Measurements from ENCODE around the gene FBRS.

Gene FBRS

GRCh38 chr16:30703971-30704370, 45.7 kb downstream of the FBRS start:
- H3K27ac ChIP-seq, result no peak overlapping the region
- CTCF ChIA-PET, result no interaction called here
- POLR2A ChIA-PET (ENCODE audit: low non-redundant PET), result no interaction called here
- no peak for DNase-seq (ENCODE audit: low spot score)
- no peak for TF ChIP-seq CTCF (conservative IDR thresholded peaks at IDR 0.05; ENCODE audit: low read depth)

DNA sequence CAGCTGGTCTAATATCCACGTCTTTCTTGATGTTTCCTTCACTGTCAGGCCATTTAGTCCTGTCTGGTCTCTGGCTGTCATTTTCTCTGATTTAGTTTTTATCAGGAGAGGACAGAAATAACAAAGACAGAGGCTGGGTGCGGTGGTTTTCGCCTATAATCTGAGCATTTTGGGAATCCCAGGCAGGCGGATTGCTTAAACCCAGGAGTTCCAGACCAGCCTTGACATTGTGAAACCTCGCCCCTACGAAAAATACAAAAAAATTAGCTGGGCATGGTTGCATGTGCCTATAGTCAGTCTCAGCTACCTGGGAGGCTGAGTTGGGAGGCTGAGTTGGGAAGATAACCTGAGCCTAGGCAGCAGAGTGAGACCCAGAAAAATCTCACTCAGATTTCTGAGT, 47.8 kb downstream of the FBRS start:
- ChIA-PET CTCF (no interaction called here), POLR2A (ENCODE audit: low non-redundant PET) (no interaction called here)
- no peak overlapping the region for H3K27ac ChIP-seq
- no peak for DNase-seq (ENCODE audit: low spot score)
- no peak for TF ChIP-seq CTCF (conservative IDR thresholded peaks at IDR 0.05; ENCODE audit: low read depth)

DNA sequence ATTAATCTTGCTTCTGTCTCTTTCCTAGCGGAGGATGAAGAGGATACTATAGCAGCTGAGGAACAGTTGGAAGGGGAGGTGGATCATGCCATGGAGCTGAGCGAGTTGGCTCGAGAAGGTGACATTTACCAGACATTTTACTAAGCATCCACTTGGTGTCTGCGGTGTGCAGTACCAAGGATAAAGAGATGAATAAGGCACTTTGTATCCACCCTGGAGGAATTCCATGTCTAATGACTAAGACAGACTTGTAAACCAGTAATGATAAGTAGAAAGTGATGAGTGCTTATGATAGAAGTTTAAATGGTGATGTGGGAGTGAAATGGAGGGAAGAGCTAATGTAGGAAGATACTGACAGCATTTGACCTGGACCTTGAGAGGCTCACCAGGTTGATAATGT, 52.7 kb downstream of the FBRS start:
- H3K27ac ChIP-seq, result no peak overlapping the region
- TF ChIP-seq CTCF (conservative IDR thresholded peaks at IDR 0.05; ENCODE audit: low read depth), result no peak
- CTCF ChIA-PET, result no interaction called here
- no peak for DNase-seq (ENCODE audit: low spot score)
- POLR2A ChIA-PET (ENCODE audit: low non-redundant PET), result no interaction called here

DNA sequence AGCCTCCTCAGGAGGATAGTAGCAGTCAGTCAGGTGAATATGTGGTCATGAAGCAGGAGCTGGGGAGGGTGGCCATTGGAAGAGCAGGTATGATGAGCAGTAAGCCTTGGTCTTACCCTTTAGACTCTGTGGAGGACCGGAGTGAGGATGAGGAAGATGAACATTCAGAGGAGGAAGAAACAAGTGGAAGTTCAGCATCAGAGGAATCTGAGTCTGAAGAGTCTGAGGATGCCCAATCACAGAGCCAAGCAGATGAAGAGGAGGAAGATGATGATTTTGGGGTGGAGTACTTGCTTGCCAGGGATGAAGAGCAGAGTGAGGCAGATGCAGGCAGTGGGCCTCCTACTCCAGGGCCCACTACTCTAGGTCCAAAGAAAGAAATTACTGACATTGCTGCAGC, 53.5 kb downstream of the FBRS start:
- H3K27ac ChIP-seq, result no peak overlapping the region
- CTCF ChIA-PET, result interaction anchor here (0.6 kb wide), 1 partner anchor 14 kb away, joined by 4 read pairs; no protein-coding TSS in a partner anchor
- DNase-seq (ENCODE audit: low spot score), result no peak
- TF ChIP-seq CTCF (conservative IDR thresholded peaks at IDR 0.05; ENCODE audit: low read depth), result no peak
- POLR2A ChIA-PET (ENCODE audit: low non-redundant PET), result no interaction called here

DNA sequence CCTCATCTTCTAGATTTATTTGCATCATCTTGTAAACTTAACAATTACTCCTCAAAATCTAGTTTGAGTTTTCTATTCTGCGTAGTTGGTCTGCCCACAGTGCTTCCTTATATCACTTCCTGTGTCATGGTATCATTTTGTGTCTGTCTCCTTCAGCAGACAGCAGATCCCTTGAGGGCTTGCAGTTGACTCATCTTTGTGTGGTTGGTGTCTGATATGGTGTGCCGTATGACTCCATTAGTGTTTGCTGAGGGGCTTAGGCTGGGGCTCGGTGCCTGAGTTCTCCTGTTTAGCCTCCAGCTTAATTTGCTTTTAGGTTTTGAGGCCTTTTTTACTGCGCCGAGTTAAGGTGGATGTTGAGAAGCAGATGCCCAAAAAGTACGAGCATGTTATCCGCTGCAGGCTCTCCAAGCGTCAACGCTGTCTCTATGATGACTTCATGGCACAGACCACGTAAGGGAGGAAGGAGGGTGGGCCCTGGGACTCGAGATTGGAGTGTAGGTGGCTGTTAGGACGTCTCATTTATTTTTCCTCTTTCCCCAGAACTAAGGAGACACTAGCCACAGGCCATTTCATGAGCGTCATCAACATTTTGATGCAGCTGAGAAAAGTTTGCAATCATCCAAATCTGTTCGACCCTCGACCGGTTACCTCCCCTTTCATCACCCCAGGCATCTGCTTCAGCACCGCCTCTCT, 57.7 kb downstream of the FBRS start:
- no peak for DNase-seq (ENCODE audit: low spot score)
- CTCF ChIA-PET, result no interaction called here
- no peak for TF ChIP-seq CTCF (conservative IDR thresholded peaks at IDR 0.05; ENCODE audit: low read depth)
- no peak overlapping the region for H3K27ac ChIP-seq
- POLR2A ChIA-PET (ENCODE audit: low non-redundant PET), result interaction anchor here (0.6 kb wide), 1 partner anchor 15 kb away, joined by 3 read pairs; no protein-coding TSS in a partner anchor

DNA sequence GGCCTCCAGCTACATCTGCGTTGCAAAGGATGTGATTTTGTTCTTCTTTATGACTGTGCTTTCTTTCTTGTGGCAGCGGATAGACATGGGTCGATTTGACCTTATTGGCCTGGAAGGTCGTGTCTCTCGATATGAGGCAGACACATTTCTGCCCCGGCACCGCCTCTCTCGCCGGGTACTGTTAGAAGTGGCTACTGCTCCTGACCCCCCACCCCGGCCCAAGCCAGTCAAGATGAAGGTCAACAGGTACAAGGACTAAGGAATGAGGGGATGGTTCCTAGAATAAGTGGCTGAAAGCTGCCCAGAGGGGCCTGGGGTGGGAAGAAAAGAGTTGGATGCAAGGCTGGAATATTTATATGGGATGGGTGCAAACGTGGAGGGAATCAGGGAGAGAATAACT, 61.9 kb downstream of the FBRS start:
- no peak for DNase-seq (ENCODE audit: low spot score)
- TF ChIP-seq CTCF (conservative IDR thresholded peaks at IDR 0.05; ENCODE audit: low read depth), result no peak
- ChIA-PET CTCF (no interaction called here), POLR2A (ENCODE audit: low non-redundant PET) (no interaction called here)
- no peak overlapping the region for H3K27ac ChIP-seq
